Endothelial cell of umbilical vein (primary cell): ENCODE data around the gene ABTB1. TPM values are rescaled to one million over a fixed set of nuclear protein-coding genes. Genes with fewer than 3 reads are reported as not detected.

ENCODE experiments used
- BruUV-seq: library from RNA; stranded (reverse); fragments of 400-500 nt; replicated peaks from 2 replicates; lab custom pipeline; 2021; lab: Mats Ljungman, UMichigan
- CTCF ChIA-PET: fragments of 300-600, 350-600 bp; sonication (Branson Sonifier 250); formaldehyde crosslinking; loops from one replicate; lab custom pipeline; 2021; ENCODE audit warnings: antibody characterized with exemption, inconsistent platforms; lab: Charles Lee
- POLR2A ChIA-PET: fragments of 300-600, 350-600 bp; sonication (Branson Sonifier 250); formaldehyde crosslinking; loops from one replicate; lab custom pipeline; 2021; ENCODE audit warnings: antibody characterized with exemption, inconsistent platforms; lab: Charles Lee
- DNase-seq: peaks from one replicate; pipeline ENCODE4 v3.0.0-alpha.2; 2011; ENCODE audit warnings: low read depth, low spot score
- FAIRE-seq: peaks from 2 replicates; lab custom pipeline; 2011; peaks lifted over from hg19 to GRCh38; lab: Jason Lieb, UNC
- H2AFZ ChIP-seq: 2 replicates; pipeline ENCODE4 v1.6.0; 2012; ENCODE audit warnings: low read depth, low read length, control low read depth, inconsistent platforms
- H3K27ac ChIP-seq: 2 replicates; pipeline ENCODE4 v1.5.1; 2011; ENCODE audit warnings: low read depth, mild to moderate bottlenecking, control low read depth, low read length, moderate library complexity; ENCODE audit not compliant: insufficient read depth
- H3K27me3 ChIP-seq, 2 experiments: 2 replicates each; pipeline versions ENCODE4 v1.6.0 to v1.6.1; 2011; ENCODE audit warnings: low read length in 2 of 2, mixed read lengths in 1 of 2; ENCODE audit not compliant: control insufficient read depth in 2 of 2, insufficient read depth in 2 of 2
- H3K36me3 ChIP-seq, 2 experiments: 2 replicates in 1 of 2; 3 replicates in 1 of 2; pipeline ENCODE4 v1.5.1; 2011; ENCODE audit warnings: low read length in 2 of 2, mild to moderate bottlenecking in 1 of 2, moderate library complexity in 1 of 2; ENCODE audit not compliant: control insufficient read depth in 2 of 2, insufficient read depth in 2 of 2; ENCODE audit errors: extremely low read depth in 1 of 2
- H3K4me1 ChIP-seq: 3 replicates; pipeline ENCODE4 v1.5.1; 2011; ENCODE audit warnings: mild to moderate bottlenecking, low read length; ENCODE audit not compliant: control insufficient read depth, insufficient read depth; ENCODE audit errors: extremely low read depth
- H3K4me2 ChIP-seq: 2 replicates; pipeline ENCODE4 v1.6.1; 2011; ENCODE audit warnings: low read length, control low read depth, mixed read lengths; ENCODE audit not compliant: insufficient read depth
- H3K4me3 ChIP-seq, 3 experiments: fragments of 200-600 bp in 1 of 3; sonication (generic), shearing (Covaris generic) in 1 of 3; replicated peaks in 1 of 3; 2 replicates each; pipeline ENCODE4 v1.5.1; 2011 to 2016; ENCODE audit warnings: control low read depth in 3 of 3, low read length in 3 of 3, mild to moderate bottlenecking in 2 of 3, inconsistent platforms in 1 of 3, low read depth in 1 of 3, moderate library complexity in 1 of 3; ENCODE audit not compliant: insufficient read depth in 1 of 3
- H3K79me2 ChIP-seq: 2 replicates; pipeline ENCODE4 v1.6.0; 2012; ENCODE audit warnings: low read length, inconsistent platforms; ENCODE audit not compliant: control insufficient read depth, insufficient read depth
- H3K9ac ChIP-seq: replicated peaks from 2 replicates; pipeline ENCODE3; 2011; ENCODE audit warnings: low read length, control low read depth; ENCODE audit not compliant: insufficient read depth; ENCODE audit errors: extremely low read depth
- H3K9me1 ChIP-seq: replicated peaks from 3 replicates; pipeline ENCODE4 v1.6.0; 2011; ENCODE audit warnings: mild to moderate bottlenecking, low read length; ENCODE audit not compliant: control insufficient read depth, insufficient read depth; ENCODE audit errors: extremely low read depth
- H3K9me3 ChIP-seq: replicated peaks from 2 replicates; pipeline ENCODE4 v1.5.1; 2012; ENCODE audit warnings: low read length, inconsistent platforms; ENCODE audit not compliant: control insufficient read depth, insufficient read depth
- H4K20me1 ChIP-seq: replicated peaks from 2 replicates; pipeline ENCODE3; 2011; ENCODE audit warnings: mild to moderate bottlenecking, low read length; ENCODE audit not compliant: control insufficient read depth, insufficient read depth; ENCODE audit errors: extremely low read depth
- EZH2 ChIP-seq: IDR thresholded peaks from 2 replicates; pipeline ENCODE4 v1.6.1; 2012; ENCODE audit warnings: borderline replicate concordance, low read depth, mild to moderate bottlenecking, moderate library complexity, low read length, inconsistent platforms; ENCODE audit not compliant: severe bottlenecking
- FOS ChIP-seq: IDR thresholded peaks from 2 replicates; pipeline ENCODE4 v1.6.1; 2011; ENCODE audit warnings: mild to moderate bottlenecking, low read length, moderate library complexity, borderline replicate concordance; ENCODE audit not compliant: insufficient read depth
- GATA2 ChIP-seq: IDR thresholded peaks from 2 replicates; pipeline ENCODE4 v1.7.0; 2011; ENCODE audit warnings: low read depth, mild to moderate bottlenecking, moderate library complexity, mixed read lengths, low read length; ENCODE audit not compliant: insufficient read length, insufficient read depth
- JUN ChIP-seq: IDR thresholded peaks from 2 replicates; pipeline ENCODE4 v1.6.1; 2011; ENCODE audit warnings: borderline replicate concordance, low read depth; ENCODE audit not compliant: insufficient read length, insufficient read depth
- MYC ChIP-seq: IDR thresholded peaks from one replicate; pipeline ENCODE4 v1.6.1; 2011; ENCODE audit warnings: mild to moderate bottlenecking, low read depth, low read length
- POLR2A ChIP-seq: IDR thresholded peaks from 2 replicates; pipeline ENCODE4 v1.6.1; 2012; ENCODE audit warnings: low read depth, mild to moderate bottlenecking, control low read depth, low read length
- POLR2AphosphoS5 ChIP-seq: IDR thresholded peaks from 2 replicates; pipeline ENCODE4 v1.6.1; 2012; ENCODE audit warnings: low read depth, mild to moderate bottlenecking, control low read depth, low read length, moderate library complexity; ENCODE audit not compliant: insufficient read depth
- dilution Hi-C: fragments of 300-500 bp; cut with MboI; formaldehyde crosslinking; loops from one replicate; pipeline ENCODE4 v1.15.0; 2019; ENCODE audit warnings: low sequenced_read_pairs; ENCODE audit not compliant: extremely low pct_ligation_motif_present
- intact Hi-C: fragments of 100-400 bp; cut with micrococcal nuclease; formaldehyde crosslinking; loops from one replicate; pipeline ENCODE4 v1.10.0; 2022
- polyA plus RNA-seq, 4 experiments: library from polyadenylated mRNA; depleted of rRNA in 3 of 4; stranded (reverse) in 3 of 4; unstranded in 1 of 4; fragments of >200 nt; gene quantifications; 2 replicates each; pipeline versions ENCODE4 v1.2.1 to v1.2.3, GENCODE V29; 2011 to 2012; ENCODE audit warnings: missing spikeins in 1 of 4
- total RNA-seq: library from RNA; stranded (reverse); gene quantifications from 2 replicates; pipeline ENCODE4 v1.2.3, GENCODE V29; 2021
- TF ChIP-seq, protein P1 (sequence below), 2 donors: IDR thresholded peaks; 1 replicate in 1 of 2; 2 replicates in 1 of 2; pipeline ENCODE4 v1.5.1; 2011; ENCODE audit warnings: low read length in 2 of 2, mild to moderate bottlenecking in 2 of 2, moderate library complexity in 2 of 2, control low read depth in 1 of 2, inconsistent platforms in 1 of 2, low read depth in 1 of 2; ENCODE audit not compliant: insufficient read depth in 1 of 2; ENCODE audit errors: extremely low read depth in 1 of 2
- TF ChIP-seq, protein P2 (sequence below): IDR thresholded peaks from 2 replicates; pipeline ENCODE4 v1.6.1; 2011; ENCODE audit not compliant: insufficient read depth, insufficient read length

Gene ABTB1
- total and polyA plus RNA-seq, 2 donors (not counting 3 experiments of a cell fraction or from before 2014, with no cell fraction given) = 15.2 to 25.1 TPM

DNA sequence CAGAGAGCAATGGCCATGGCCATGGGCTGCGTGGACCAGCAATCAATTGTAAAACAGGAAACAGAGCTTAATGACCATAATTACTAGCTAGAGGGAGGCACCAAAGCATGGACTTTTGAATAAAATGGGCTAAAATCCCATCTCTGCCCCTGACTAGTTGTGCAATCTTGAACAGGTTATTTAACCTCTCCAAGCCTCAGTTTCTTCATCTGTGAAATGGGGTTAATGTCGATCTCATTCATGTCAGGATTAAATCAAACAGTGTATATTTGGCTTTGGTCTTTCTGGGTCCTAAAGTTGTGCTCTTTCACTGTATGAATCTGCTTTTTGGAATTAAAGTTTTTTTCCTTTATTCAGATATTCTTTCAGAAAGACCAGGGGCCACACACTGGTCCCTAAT, 36.1 kb downstream of the ABTB1 start:
- no peaks in the 10 kb centered on the region for H4K20me1 ChIP-seq
- H3K36me3 ChIP-seq = no peaks in the 10 kb centered on the region
- H3K4me3 ChIP-seq = no peak overlapping the region
- H2AFZ ChIP-seq = no peak overlapping the region
- dilution Hi-C loops = no loop called here
- POLR2A ChIA-PET = no interaction called here
- intact Hi-C loops = no loop called here
- no peak overlapping the region for H3K27ac ChIP-seq
- DNase-seq (no peak), FAIRE-seq (no peak)
- TF ChIP-seq, protein P1, sequence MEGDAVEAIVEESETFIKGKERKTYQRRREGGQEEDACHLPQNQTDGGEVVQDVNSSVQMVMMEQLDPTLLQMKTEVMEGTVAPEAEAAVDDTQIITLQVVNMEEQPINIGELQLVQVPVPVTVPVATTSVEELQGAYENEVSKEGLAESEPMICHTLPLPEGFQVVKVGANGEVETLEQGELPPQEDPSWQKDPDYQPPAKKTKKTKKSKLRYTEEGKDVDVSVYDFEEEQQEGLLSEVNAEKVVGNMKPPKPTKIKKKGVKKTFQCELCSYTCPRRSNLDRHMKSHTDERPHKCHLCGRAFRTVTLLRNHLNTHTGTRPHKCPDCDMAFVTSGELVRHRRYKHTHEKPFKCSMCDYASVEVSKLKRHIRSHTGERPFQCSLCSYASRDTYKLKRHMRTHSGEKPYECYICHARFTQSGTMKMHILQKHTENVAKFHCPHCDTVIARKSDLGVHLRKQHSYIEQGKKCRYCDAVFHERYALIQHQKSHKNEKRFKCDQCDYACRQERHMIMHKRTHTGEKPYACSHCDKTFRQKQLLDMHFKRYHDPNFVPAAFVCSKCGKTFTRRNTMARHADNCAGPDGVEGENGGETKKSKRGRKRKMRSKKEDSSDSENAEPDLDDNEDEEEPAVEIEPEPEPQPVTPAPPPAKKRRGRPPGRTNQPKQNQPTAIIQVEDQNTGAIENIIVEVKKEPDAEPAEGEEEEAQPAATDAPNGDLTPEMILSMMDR (IDR thresholded peaks at IDR 0.05; ENCODE audit: extremely low read depth in 1 of 2, insufficient read depth in 1 of 2, low read depth in 1 of 2, low read length in 2 of 2) = no peak
- TF ChIP-seq EZH2 (no peak), POLR2A (no peak), MYC (no peak), GATA2 (no peak), FOS (no peak), JUN (no peak), POLR2AphosphoS5 (no peak)
- TF ChIP-seq, protein P2, sequence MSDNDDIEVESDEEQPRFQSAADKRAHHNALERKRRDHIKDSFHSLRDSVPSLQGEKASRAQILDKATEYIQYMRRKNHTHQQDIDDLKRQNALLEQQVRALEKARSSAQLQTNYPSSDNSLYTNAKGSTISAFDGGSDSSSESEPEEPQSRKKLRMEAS = no peak
- no peaks in the 10 kb centered on the region for H3K9me3 ChIP-seq
- H3K4me1 ChIP-seq = peaks cover 10% of the 10 kb centered on the region
- H3K9me1 ChIP-seq = no peaks in the 10 kb centered on the region
- no peak overlapping the region for H3K9ac ChIP-seq
- CTCF ChIA-PET = interaction anchor here (4.6 kb wide), 1 partner anchor 12 kb away, joined by 25 read pairs; no protein-coding TSS in a partner anchor
- no TSS peak for BruUV-seq
- H3K27me3 ChIP-seq = no peaks in the 10 kb centered on the region
- no peaks in the 10 kb centered on the region for H3K79me2 ChIP-seq
- H3K4me2 ChIP-seq = no peak overlapping the region
